NCI-H82 treated with DMSO at 0.1 percent for 48 hours (cell line): Measurements from ENCODE around the gene S100P.
"Not testable (repeated sequence)": the region's sequence is repeated elsewhere in the genome, so short reads cannot be mapped to it uniquely, and the experiment has no call there.

ENCODE experiments used
- DNase-seq: peaks from one replicate; lab custom pipeline; 2025; ENCODE audit not compliant: unreplicated experiment; lab: John Stamatoyannopoulos, UW

Gene S100P

GRCh38 chr4:6672541-6673190 is 21.0 kb upstream of the S100P start:
- not testable (repeated sequence) for DNase-seq

GRCh38 chr4:6673191-6673659 is 20.5 kb upstream of the S100P start:
- not testable (repeated sequence) for DNase-seq

GRCh38 chr4:6673660-6674499 is 19.8 kb upstream of the S100P start:
- peak; percentile 27 for DNase-seq

GRCh38 chr4:6674500-6675149 is 19.1 kb upstream of the S100P start:
- DNase-seq, result no peak

- DNase-seq, result no peak
Observed at GRCh38 chr4:6676722-6677558, 16.7 kb upstream of the S100P start.

GRCh38 chr4:6680372-6681034 is 13.2 kb upstream of the S100P start:
- no peak for DNase-seq

- DNase-seq, result no peak
Observed at GRCh38 chr4:6681191-6681590, 12.5 kb upstream of the S100P start.

- DNase-seq, result no peak
Observed at GRCh38 chr4:6682862-6683590, 10.7 kb upstream of the S100P start.

GRCh38 chr4:6684656-6685055 is 9.0 kb upstream of the S100P start:
- DNase-seq, result no peak

- DNase-seq, result no peak
Observed at GRCh38 chr4:6686104-6686787, 7.4 kb upstream of the S100P start.

GRCh38 chr4:6687947-6688878 is 5.5 kb upstream of the S100P start:
- no peak for DNase-seq

- no peak for DNase-seq
Observed at GRCh38 chr4:6688879-6689505, 4.7 kb upstream of the S100P start.

- DNase-seq, result no peak
Observed at GRCh38 chr4:6689506-6689960, 4.1 kb upstream of the S100P start.

- DNase-seq, result no peak
Observed at GRCh38 chr4:6692379-6692778, 1.3 kb upstream of the S100P start.

GRCh38 chr4:6692806-6693205 is 872 bp upstream of the S100P start:
- DNase-seq, result no peak

GRCh38 chr4:6694177-6694901 is 661 bp downstream of the S100P start:
- no peak for DNase-seq
